ENCODE results near the gene C4orf54.

C4orf54 gene

DNA sequence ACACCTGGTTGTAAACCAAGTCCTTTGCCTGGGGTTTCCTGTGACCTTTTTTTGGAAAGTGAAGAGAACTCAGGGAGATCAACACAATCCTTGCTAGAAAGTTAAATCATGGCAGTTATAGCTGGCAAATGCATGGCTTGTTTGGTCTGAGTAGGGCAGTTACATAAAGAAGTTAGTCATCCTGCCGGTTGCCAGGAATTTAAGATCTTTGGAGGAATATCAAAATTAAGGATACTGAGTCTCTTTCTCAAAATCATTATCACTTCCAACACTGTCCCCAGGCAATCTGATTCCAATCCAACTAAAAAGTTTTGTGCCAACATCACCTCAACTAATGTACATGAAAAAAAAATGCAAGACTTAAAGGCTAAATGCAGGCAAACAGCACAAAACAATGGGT lies 40.3 kb downstream of the C4orf54 start:
- DNase-seq, result no peak

DNA sequence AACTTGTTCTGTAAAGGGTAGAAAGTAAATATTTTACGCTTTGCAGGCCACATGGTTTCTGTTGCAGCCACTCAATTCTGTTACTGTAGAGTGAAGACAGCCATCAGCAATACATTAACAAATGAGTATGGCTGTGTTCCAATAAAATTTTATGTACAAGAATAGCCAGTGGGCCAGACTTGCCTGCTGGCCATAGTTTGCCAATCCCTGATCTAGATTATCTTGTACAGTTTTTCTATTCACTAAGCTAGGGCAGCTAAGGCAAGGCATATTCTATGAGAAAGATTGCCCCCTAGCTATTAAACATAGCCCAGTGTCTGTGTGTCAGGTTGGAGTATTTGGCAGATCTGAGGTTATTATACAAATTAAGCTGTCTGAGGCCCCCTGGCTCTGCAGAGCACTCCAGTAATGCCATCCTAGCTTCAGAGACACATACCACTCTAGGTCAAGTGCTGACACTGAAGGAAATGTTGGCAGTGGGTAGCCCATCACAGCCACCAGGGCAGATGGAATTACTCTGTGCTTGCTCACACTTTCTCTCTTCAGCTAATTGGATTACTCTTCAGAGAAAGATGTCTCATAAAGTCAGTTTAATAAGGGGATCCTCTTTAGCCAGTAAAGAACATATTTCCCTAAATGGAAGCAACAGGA lies 42.3 kb downstream of the C4orf54 start:
- DNase-seq, result no peak

DNA sequence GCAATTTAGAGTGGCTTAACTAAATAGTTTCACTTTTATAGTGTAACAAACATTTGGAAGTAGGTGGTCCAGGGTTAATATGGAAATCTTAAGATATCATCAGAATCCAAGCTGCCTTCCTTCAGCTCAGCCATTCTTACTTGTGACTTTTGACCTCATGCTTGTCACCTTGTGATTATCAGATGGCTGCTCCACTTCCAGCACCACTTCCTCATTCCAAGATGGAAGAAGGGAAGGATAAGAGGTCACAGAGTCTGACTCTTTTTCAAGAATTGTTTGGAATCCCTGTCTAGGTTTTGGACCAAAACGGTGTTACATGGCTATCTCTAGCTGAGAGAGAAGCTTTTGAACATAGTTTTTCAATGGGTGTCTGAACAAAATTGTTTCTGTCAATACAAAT lies 43.1 kb downstream of the C4orf54 start:
- no peak for DNase-seq

DNA sequence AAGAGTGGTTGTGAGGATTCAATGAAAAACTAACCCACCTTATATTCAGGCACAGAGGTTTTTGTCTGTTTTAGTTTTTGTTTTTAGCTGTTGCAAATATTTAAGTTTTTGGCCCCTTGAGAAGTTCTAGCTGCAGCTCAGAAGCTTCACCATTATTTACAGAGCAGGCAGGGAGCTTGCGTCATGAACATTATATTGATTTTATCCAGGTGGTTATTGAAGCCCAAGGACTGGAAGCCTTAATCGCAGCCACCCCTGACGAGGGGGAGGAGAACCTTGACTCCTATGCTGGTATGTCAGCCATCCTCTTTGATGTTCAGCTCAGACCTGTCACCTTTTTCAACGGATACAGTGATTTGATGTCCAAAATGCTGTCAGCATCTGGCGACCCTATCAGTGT lies 44.9 kb downstream of the C4orf54 start:
- no peak for DNase-seq

DNA sequence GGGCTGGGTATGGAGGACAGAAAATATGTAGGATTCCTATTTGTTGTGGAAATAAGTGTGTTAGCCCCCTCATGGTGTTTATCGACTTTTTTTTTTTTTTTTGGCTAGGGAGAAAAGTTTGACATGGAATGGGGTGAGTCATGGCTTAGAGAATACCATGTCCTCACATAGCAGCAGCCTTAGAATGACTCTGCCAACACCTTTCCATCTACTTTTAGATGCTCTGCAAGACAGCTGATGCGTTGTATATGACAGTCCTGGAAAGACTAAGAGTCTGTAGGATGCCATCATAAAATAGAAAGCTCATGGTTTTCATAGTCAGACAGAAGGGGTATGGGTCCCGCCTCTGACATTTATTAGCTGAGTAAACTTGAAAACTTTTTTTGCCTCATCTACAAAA lies 45.3 kb downstream of the C4orf54 start:
- DNase-seq, result no peak

DNA sequence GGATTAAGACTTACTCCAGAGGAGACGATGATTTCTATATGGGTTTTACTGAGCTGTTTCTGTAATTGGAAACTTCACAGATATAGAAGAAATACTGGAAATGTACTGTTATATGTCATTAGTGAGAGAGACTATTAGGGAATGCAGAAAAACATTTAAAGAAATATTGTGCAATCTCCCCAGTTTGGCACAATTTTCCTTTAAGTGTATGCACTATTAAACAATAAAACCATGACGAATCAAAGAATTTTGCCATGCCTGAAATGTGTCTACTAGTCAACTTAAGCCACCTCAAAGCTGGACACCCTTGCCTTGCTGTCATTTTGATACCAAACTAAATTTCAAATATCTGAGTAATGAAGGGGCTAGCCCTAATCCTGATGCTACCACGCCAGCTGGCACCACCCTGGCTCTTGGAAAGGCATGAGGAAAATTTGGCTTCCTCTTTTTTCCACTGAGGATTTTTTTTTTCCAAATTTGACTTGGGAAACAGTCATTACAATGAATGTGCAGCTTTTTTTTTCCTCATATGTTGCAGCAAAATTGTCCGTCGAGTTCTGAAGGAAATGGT lies 46.9 kb downstream of the C4orf54 start:
- no peak for DNase-seq

DNA sequence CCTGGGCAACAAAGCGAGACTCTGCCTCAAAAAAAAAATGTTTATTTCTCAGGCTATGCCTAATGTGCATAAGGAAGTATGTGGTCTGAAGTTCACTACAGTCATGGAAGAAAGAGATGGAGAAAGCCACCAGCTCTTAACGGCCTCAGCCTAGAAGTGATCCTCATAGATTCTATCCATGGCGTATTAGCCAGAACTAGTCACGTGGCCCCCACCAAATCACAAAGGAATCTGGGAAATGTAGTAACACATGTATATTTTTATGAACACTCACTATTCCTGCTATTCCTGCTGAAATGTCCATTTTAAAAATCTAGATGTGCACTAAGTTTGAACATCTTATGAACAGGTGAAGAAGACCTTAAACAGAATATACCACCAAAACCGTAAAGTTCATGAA lies 49.2 kb downstream of the C4orf54 start:
- DNase-seq, result no peak

Measured in NCI-H510A treated with DMSO at 0.1 percent for 48 hours (cell line).